ENCODE results near the gene PARVG. TPM values are rescaled to one million over a fixed set of nuclear protein-coding genes. Genes with fewer than 3 reads are reported as not detected.

PARVG gene
- total and polyA plus RNA-seq, 2 of the 8 experiments (the other 6 are each of a cell fraction or from before 2014, with no cell fraction given) = 0.37 to 1.5 TPM

- WGBS, 2 experiments (ENCODE audit: extremely low coverage in 1 of 2, insufficient coverage in 1 of 2, insufficient read length in 1 of 2, insufficient replicate concordance in 2 of 2, low coverage in 1 of 2, low lambda C conversion rate in 2 of 2, missing lambda C conversion rate in 1 of 2) = 82% methylated on average over 3 of the region's 3 CpGs; no CpG with 5 or more reads in 1 of the 2 experiments
- CTCF ChIA-PET (ENCODE audit: partially characterized antibody) = no interaction called here
- no peak for TF ChIP-seq NRF1 (IDR thresholded peaks at IDR 0.05; ENCODE audit: low read depth, low read length)
- no peak for TF ChIP-seq MAX (IDR thresholded peaks at IDR 0.05)
- no peak for TF ChIP-seq ATF3 (IDR thresholded peaks at IDR 0.05; ENCODE audit: insufficient read depth, low read depth, low read length)
- TF ChIP-seq CBX8 (IDR thresholded peaks at IDR 0.05; ENCODE audit: borderline replicate concordance, low read depth, low read length) = no peak
- no peak for TF ChIP-seq EZH2 (IDR thresholded peaks at IDR 0.05; ENCODE audit: low read depth, low read length, severe bottlenecking)
- TF ChIP-seq SIN3A (conservative IDR thresholded peaks at IDR 0.05 in 1 of 2, IDR thresholded peaks at IDR 0.05 in 1 of 2; ENCODE audit: low read depth in 1 of 2, low read length in 2 of 2) = no peak
- TF ChIP-seq CTBP2 (IDR thresholded peaks at IDR 0.05; ENCODE audit: borderline replicate concordance, insufficient read depth, insufficient read length, low read length) = no peak
- TF ChIP-seq ZNF274 (IDR thresholded peaks at IDR 0.05; ENCODE audit: borderline replicate concordance, extremely low read depth, low read length) = no peak
- TF ChIP-seq YY1 (IDR thresholded peaks at IDR 0.05; ENCODE audit: low read depth, low read length) = no peak
- no peak for TF ChIP-seq TAF1 (IDR thresholded peaks at IDR 0.05; ENCODE audit: low read depth, low read length)
- TF ChIP-seq SP2 (IDR thresholded peaks at IDR 0.05; ENCODE audit: low read length) = no peak
- TF ChIP-seq TEAD4 (IDR thresholded peaks at IDR 0.05; ENCODE audit: low read depth, low read length) = no peak
- TF ChIP-seq GTF2F1 (IDR thresholded peaks at IDR 0.05; ENCODE audit: borderline replicate concordance, low read depth, low read length) = no peak
Observed at GRCh38 chr22:44213489-44214043, 32.8 kb downstream of the PARVG start.

More at GRCh38 chr22:44213489-44214043, 32.8 kb downstream of the PARVG start:
- Histone ChIP-seq H3K4me1 (replicated peaks in 1 of 4; ENCODE audit: control insufficient read depth in 3 of 4, insufficient read depth in 4 of 4, low read length in 3 of 4) (no peaks in the 10 kb centered on the region; a peak in 1 of 7 replicates), H3K27me3 (replicated peaks in 1 of 4; ENCODE audit: control insufficient read depth in 3 of 4, extremely low read depth in 1 of 4, insufficient read depth in 3 of 4, low read length in 3 of 4) (no peaks in the 10 kb centered on the region), H2BK12ac (ENCODE audit: low read depth, low read length) (0 out of 2 replicates have a peak overlapping the region, but pooled peaks have one; percentile 10), H3K23me2 (ENCODE audit: low read depth, low read length) (peaks cover 7% of the 10 kb centered on the region; the same call in 1 of the 2 replicates), H3K9ac (replicated peaks in 1 of 4; ENCODE audit: extremely low read depth in 1 of 4, low read depth in 3 of 4, low read length in 3 of 4) (no peak overlapping the region), H4K5ac (ENCODE audit: insufficient read length, low read depth, low read length) (no peak overlapping the region), H3K79me2 (ENCODE audit: control insufficient read depth in 1 of 2, insufficient read depth in 2 of 2, low read length in 2 of 2) (no peaks in the 10 kb centered on the region), H3K4me3 (ENCODE audit: extremely low read depth in 1 of 4, insufficient read depth in 2 of 4, low read depth in 3 of 4, low read length in 4 of 4) (no peak overlapping the region), H3K23ac (ENCODE audit: insufficient read length) (no peak overlapping the region), H3K9me3 (ENCODE audit: insufficient read depth in 2 of 2, low read depth in 1 of 2, low read length in 1 of 2) (0 out of 4 replicates have a peak, but pooled peaks cover 0 to 3% of the 10 kb centered on the region in 2 experiments), H2BK20ac (ENCODE audit: low read length) (no peak overlapping the region), H3K18ac (ENCODE audit: extremely low read depth, low read length) (no peak overlapping the region), H3K4ac (replicated peaks; ENCODE audit: insufficient read length, low read depth, low read length) (no peak overlapping the region), H2BK5ac (ENCODE audit: low read depth, low read length) (no peak overlapping the region), H2AFZ (ENCODE audit: low read length) (no peak overlapping the region), H2AK5ac (ENCODE audit: low read depth, low read length) (peak overlapping the region; percentile 80; the same call in 1 of the 2 replicates), H3K56ac (replicated peaks; ENCODE audit: insufficient read length, low read depth, low read length) (no peak overlapping the region), H4K8ac (ENCODE audit: extremely low read depth, insufficient read depth, low read length) (no peak overlapping the region), H2BK120ac (replicated peaks; ENCODE audit: low read depth, low read length) (no peak overlapping the region), H2BK15ac (ENCODE audit: low read length) (no peak overlapping the region), H3K4me2 (ENCODE audit: insufficient read depth in 1 of 2, low read depth in 2 of 2, low read length in 2 of 2) (no peak overlapping the region), H3K36me3 (ENCODE audit: control insufficient read depth in 2 of 4, insufficient read depth in 4 of 4, low read length in 3 of 4) (no peaks in the 10 kb centered on the region; a peak in 1 of 8 replicates), H3K14ac (ENCODE audit: insufficient read length) (no peak overlapping the region), H4K91ac (replicated peaks; ENCODE audit: insufficient read length, low read length) (peak overlapping the region; percentile 56), H3K79me1 (ENCODE audit: low read depth, low read length) (no peaks in the 10 kb centered on the region), H3K27ac (ENCODE audit: low read depth, low read length) (no peak overlapping the region), H4K20me1 (replicated peaks in 1 of 2; ENCODE audit: control insufficient read depth in 1 of 2, insufficient read depth in 2 of 2, low read length in 2 of 2) (peaks cover 0 to 5% of the 10 kb centered on the region in 2 experiments)
- POLR2A ChIA-PET (ENCODE audit: partially characterized antibody) = no interaction called here
- FAIRE-seq (no peak), DNase-seq (ENCODE audit: low read depth in 1 of 2, low spot score in 2 of 2) (no peak)
